Measurements from ENCODE around the gene CCDC34.

- TF ChIP-seq, protein P1, sequence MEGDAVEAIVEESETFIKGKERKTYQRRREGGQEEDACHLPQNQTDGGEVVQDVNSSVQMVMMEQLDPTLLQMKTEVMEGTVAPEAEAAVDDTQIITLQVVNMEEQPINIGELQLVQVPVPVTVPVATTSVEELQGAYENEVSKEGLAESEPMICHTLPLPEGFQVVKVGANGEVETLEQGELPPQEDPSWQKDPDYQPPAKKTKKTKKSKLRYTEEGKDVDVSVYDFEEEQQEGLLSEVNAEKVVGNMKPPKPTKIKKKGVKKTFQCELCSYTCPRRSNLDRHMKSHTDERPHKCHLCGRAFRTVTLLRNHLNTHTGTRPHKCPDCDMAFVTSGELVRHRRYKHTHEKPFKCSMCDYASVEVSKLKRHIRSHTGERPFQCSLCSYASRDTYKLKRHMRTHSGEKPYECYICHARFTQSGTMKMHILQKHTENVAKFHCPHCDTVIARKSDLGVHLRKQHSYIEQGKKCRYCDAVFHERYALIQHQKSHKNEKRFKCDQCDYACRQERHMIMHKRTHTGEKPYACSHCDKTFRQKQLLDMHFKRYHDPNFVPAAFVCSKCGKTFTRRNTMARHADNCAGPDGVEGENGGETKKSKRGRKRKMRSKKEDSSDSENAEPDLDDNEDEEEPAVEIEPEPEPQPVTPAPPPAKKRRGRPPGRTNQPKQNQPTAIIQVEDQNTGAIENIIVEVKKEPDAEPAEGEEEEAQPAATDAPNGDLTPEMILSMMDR (IDR thresholded peaks at IDR 0.05) = no peak
- no peak for TF ChIP-seq POLR2A (IDR thresholded peaks at IDR 0.05)
These were observed 29.5 kb upstream of the CCDC34 start for GRCh38 chr11:27392278-27393114.

All from Peyer's patch (tissue), 4 donors.